Measurements from ENCODE around the gene MDH1. TPM values are rescaled to one million over a fixed set of nuclear protein-coding genes. Genes with fewer than 3 reads are reported as not detected.

MDH1 gene
- total RNA-seq (126 and 159 TPM in 2 replicates), polyA plus RNA-seq (267 and 269 TPM in 2 replicates), polyA minus RNA-seq (ENCODE audit: low replicate concordance) (41.5 and 52.3 TPM in 2 replicates)
- polyA plus RNA-seq (2012) = 155 and 165 TPM in 2 replicates

DNA sequence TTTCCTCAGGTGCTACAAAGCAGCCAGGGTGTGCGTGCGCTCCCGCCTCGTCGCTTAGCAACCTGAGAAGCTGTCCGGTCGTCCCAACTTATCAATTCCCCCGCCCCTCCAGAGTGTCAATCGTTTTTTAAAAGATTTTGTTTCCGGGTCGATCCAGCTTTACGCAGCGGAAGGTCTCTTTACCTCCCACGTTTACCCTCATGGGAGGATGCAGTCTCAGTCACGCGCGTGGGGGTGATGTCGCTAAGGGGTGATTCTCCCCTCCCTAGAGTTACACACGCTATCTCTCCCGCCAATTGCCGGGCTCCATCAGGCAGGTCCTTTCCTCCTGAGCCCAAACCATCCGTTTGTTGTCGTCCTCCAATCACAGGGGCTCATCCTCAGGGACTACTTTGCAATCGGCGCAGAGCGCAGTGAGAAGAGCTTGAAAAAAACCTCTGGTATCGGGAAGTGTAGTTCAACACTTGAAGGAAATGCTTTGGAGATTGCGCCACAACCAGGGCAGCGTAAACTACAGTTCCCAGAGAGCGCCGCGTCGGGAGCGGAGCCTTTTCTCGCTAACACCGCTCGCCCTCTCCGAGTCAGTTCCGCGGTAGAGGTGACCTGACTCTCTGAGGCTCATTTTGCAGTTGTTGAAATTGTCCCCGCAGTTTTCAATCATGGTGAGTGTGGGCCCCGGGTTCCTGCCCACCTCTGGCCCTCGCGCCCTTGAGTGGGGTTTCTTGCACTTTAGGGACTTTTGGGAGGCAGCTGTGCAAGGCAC is at the start of gene MDH1, which contains the start of gene WDPCP:
TSS of gene MDH1 (plus strand) at position 579 of the 763 bp plus-strand sequence. CDS start at position 660, 81 bp downstream.
TSS of gene WDPCP (minus strand) at position 93 of the 763 bp plus-strand sequence. CDS start 206 bp downstream, outside the sequence.
- Histone ChIP-seq H3K27me3 (ENCODE audit: control insufficient read depth, insufficient read depth, low read length) (no peaks in the 10 kb centered on the region), H3K9ac (ENCODE audit: insufficient read depth, low read length) (peak within 1 kb of the TSS; percentile 83), H3K36me3 (ENCODE audit: control insufficient read depth, insufficient read depth, low read length) (no peaks in the 10 kb centered on the region), H3K27ac (ENCODE audit: insufficient read depth, low read length) (peak within 1 kb of the TSS; percentile 92), H4K20me1 (ENCODE audit: control insufficient read depth, extremely low read depth, insufficient read depth, low read length) (no peaks in the 10 kb centered on the region), H2AFZ (ENCODE audit: low read length) (peak within 1 kb of the TSS; percentile 98), H3K9me3 (ENCODE audit: control insufficient read depth, insufficient read depth, low read depth, low read length) (no peaks in the 10 kb centered on the region), H3K4me1 (ENCODE audit: control insufficient read depth, extremely low read depth, insufficient read depth, low read length) (peaks cover 6% of the 10 kb centered on the region), H3K79me2 (ENCODE audit: control insufficient read depth, insufficient read depth, low read length) (peaks cover 38% of the 10 kb centered on the region), H3K4me2 (ENCODE audit: extremely low read depth, insufficient read depth, low read length) (peak within 1 kb of the TSS; percentile 72), H3K4me3 (replicated peaks in 1 of 4; ENCODE audit: control extremely low read depth in 1 of 4, insufficient read depth in 1 of 4, low read depth in 3 of 4, low read length in 4 of 4) (peak within 1 kb of the TSS; percentile 96 to 98 (median 97))
- TF ChIP-seq, protein P1, sequence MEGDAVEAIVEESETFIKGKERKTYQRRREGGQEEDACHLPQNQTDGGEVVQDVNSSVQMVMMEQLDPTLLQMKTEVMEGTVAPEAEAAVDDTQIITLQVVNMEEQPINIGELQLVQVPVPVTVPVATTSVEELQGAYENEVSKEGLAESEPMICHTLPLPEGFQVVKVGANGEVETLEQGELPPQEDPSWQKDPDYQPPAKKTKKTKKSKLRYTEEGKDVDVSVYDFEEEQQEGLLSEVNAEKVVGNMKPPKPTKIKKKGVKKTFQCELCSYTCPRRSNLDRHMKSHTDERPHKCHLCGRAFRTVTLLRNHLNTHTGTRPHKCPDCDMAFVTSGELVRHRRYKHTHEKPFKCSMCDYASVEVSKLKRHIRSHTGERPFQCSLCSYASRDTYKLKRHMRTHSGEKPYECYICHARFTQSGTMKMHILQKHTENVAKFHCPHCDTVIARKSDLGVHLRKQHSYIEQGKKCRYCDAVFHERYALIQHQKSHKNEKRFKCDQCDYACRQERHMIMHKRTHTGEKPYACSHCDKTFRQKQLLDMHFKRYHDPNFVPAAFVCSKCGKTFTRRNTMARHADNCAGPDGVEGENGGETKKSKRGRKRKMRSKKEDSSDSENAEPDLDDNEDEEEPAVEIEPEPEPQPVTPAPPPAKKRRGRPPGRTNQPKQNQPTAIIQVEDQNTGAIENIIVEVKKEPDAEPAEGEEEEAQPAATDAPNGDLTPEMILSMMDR (conservative IDR thresholded peaks at IDR 0.05 in 1 of 2, IDR thresholded peaks at IDR 0.05 in 1 of 2; ENCODE audit: low read depth in 1 of 2, low read length in 2 of 2) = no peak
- TF ChIP-seq EZH2 (IDR thresholded peaks at IDR 0.05; ENCODE audit: low read length, missing control alignments) = no peak
- DNase-seq (ENCODE audit: low read depth in 2 of 2) = peak; percentile 100

DNA sequence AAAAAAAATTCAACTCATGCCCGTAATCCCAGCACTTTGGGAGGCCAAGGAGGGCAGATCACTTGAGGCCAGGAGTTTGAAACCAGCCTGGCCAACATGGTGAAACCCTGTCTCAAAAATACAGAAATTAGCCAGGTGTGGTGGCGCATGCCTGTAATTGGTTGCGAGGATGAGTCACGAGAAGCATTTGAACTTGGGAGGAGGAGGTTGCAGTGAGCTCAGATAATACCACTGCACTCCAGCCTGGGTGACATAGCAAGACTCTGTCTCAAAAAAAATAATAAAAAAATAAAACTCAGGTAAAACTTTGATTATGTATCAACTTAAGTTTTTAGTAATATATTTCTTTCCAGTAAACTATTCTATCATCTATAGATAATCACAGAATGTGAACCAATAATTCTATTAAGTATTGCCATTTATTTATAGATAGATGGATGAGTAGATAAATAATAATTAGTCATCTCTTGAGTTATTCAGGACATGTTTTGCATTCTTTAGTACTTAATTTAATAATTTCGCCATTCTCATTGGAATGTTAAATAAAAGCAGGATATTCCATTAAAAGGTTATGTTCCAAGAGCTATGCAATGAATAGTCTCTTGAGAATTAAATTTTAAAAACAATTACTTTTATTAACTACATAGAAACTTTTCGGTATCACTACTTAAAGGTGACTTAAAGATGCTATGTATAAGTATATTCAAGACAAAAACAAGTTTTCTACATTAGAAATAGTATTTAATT is 49.2 kb upstream of the MDH1 start:
- no peak overlapping the region for H3K4me2 ChIP-seq (ENCODE audit: extremely low read depth, insufficient read depth, low read length)
- H3K27ac ChIP-seq (ENCODE audit: insufficient read depth, low read length) = no peak overlapping the region
- H3K9ac ChIP-seq (ENCODE audit: insufficient read depth, low read length) = no peak overlapping the region
- TF ChIP-seq, protein P1 (conservative IDR thresholded peaks at IDR 0.05 in 1 of 2, IDR thresholded peaks at IDR 0.05 in 1 of 2; ENCODE audit: low read depth in 1 of 2, low read length in 2 of 2) = no peak
- no peak for TF ChIP-seq EZH2 (IDR thresholded peaks at IDR 0.05; ENCODE audit: low read length, missing control alignments)
- no peaks in the 10 kb centered on the region for H3K36me3 ChIP-seq (ENCODE audit: control insufficient read depth, insufficient read depth, low read length)
- H3K79me2 ChIP-seq (ENCODE audit: control insufficient read depth, insufficient read depth, low read length) = no peaks in the 10 kb centered on the region
- H3K9me3 ChIP-seq (ENCODE audit: control insufficient read depth, insufficient read depth, low read depth, low read length) = no peaks in the 10 kb centered on the region
- H3K27me3 ChIP-seq (ENCODE audit: control insufficient read depth, insufficient read depth, low read length) = no peaks in the 10 kb centered on the region
- no peak overlapping the region for H3K4me3 ChIP-seq (replicated peaks in 1 of 4; ENCODE audit: control extremely low read depth in 1 of 4, insufficient read depth in 1 of 4, low read depth in 3 of 4, low read length in 4 of 4)
- H3K4me1 ChIP-seq (ENCODE audit: control insufficient read depth, extremely low read depth, insufficient read depth, low read length) = no peaks in the 10 kb centered on the region
- no peak for DNase-seq (ENCODE audit: low read depth in 2 of 2)
- H2AFZ ChIP-seq (ENCODE audit: low read length) = no peak overlapping the region
- no peaks in the 10 kb centered on the region for H4K20me1 ChIP-seq (ENCODE audit: control insufficient read depth, extremely low read depth, insufficient read depth, low read length)

DNA sequence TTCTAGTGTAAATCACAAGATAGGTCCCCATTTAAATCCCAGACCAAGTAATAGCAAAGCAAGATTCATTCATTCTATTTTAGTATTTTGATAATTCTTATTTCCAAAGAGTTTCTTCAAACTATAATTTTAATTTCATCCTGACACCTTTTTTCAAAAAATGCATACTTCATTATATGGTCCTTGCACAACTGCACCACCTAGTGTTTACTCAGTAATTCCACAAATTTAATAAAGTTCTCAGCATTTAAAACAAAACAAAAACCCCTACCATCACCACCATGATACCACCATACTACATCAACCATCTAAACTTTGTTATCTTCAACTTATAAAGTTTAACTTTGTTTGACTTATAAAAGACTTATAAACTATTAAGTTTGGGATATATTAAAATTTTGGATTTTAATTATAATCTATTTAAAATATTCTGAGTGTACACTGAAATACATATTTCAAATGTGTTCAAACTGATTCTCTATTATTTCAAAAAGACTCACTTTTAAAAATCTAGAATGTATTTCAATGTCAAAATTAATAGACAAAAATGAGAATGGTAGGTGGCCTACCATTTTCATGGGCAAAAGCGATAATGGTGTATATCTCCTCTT is 44.6 kb upstream of the MDH1 start:
- Histone ChIP-seq H4K20me1 (ENCODE audit: control insufficient read depth, extremely low read depth, insufficient read depth, low read length) (no peaks in the 10 kb centered on the region), H3K4me3 (replicated peaks in 1 of 4; ENCODE audit: control extremely low read depth in 1 of 4, insufficient read depth in 1 of 4, low read depth in 3 of 4, low read length in 4 of 4) (no peak overlapping the region), H3K9ac (ENCODE audit: insufficient read depth, low read length) (no peak overlapping the region), H3K79me2 (ENCODE audit: control insufficient read depth, insufficient read depth, low read length) (no peaks in the 10 kb centered on the region), H3K4me1 (ENCODE audit: control insufficient read depth, extremely low read depth, insufficient read depth, low read length) (no peaks in the 10 kb centered on the region), H2AFZ (ENCODE audit: low read length) (no peak overlapping the region), H3K27ac (ENCODE audit: insufficient read depth, low read length) (no peak overlapping the region), H3K36me3 (ENCODE audit: control insufficient read depth, insufficient read depth, low read length) (no peaks in the 10 kb centered on the region), H3K9me3 (ENCODE audit: control insufficient read depth, insufficient read depth, low read depth, low read length) (no peaks in the 10 kb centered on the region), H3K4me2 (ENCODE audit: extremely low read depth, insufficient read depth, low read length) (no peak overlapping the region), H3K27me3 (ENCODE audit: control insufficient read depth, insufficient read depth, low read length) (no peaks in the 10 kb centered on the region)
- no peak for TF ChIP-seq EZH2 (IDR thresholded peaks at IDR 0.05; ENCODE audit: low read length, missing control alignments)
- TF ChIP-seq, protein P1 (conservative IDR thresholded peaks at IDR 0.05 in 1 of 2, IDR thresholded peaks at IDR 0.05 in 1 of 2; ENCODE audit: low read depth in 1 of 2, low read length in 2 of 2) = peak; percentile 5 to 54
- DNase-seq (ENCODE audit: low read depth in 2 of 2) = peak; percentile 9 to 30
